Lower lobe of right lung (tissue), 2 donors: ENCODE measurements around the gene TTC7B. TPM values are rescaled to one million over a fixed set of nuclear protein-coding genes. Genes with fewer than 3 reads are reported as not detected.
A peak's percentile ranks its signal among the peaks of the same experiment; 100 is the strongest.

Experiments used
- ATAC-seq, 2 donors: fragments of 200-7000 bp; cut with Tn5 transposase; one replicate each; pipeline ENCODE4 v1.9.1; 2020 to 2022; ENCODE audit warnings: mild to moderate bottlenecking in 2 of 2, moderate library complexity in 2 of 2
- DNase-seq: peaks from one replicate; pipeline ENCODE4 v3.0.0-alpha.2; 2020
- H3K27ac ChIP-seq: fragments of 200-600 bp; one replicate; pipeline ENCODE4 v1.8.0; 2022
- H3K27me3 ChIP-seq: fragments of 200-600 bp; one replicate; pipeline ENCODE4 v1.8.0; 2022; ENCODE audit warnings: low read depth
- H3K36me3 ChIP-seq: fragments of 200-600 bp; one replicate; pipeline ENCODE4 v1.8.0; 2022; ENCODE audit warnings: mild to moderate bottlenecking
- H3K4me1 ChIP-seq: fragments of 200-600 bp; one replicate; pipeline ENCODE4 v1.8.0; 2022
- H3K4me3 ChIP-seq: fragments of 200-600 bp; one replicate; pipeline ENCODE4 v1.8.0; 2022; ENCODE audit warnings: mild to moderate bottlenecking
- H3K9me3 ChIP-seq: fragments of 200-600 bp; one replicate; pipeline ENCODE4 v1.8.0; 2022
- CTCF ChIP-seq: fragments of 200-600 bp; IDR thresholded peaks from one replicate; pipeline ENCODE4 v1.8.0; 2022; ENCODE audit warnings: antibody characterized with exemption, mild to moderate bottlenecking
- intact Hi-C: fragments of 100-400 bp; cut with DNase I; formaldehyde crosslinking; loops from one replicate; pipeline ENCODE4 v1.11.0; 2022
- total RNA-seq: library from RNA; stranded (reverse); fragmentation: NEBNext Ultra II Directional; extraction: Animal tissue kit (Norgen Biotek cat#: 25700); gene quantifications from one replicate; pipeline ENCODE4 v1.2.1, GENCODE V29; 2021
- donor health status: DM: no; HTN: yes; CAD: no; lungs with severe emphysema.

TTC7B gene
- total RNA-seq, 1 donor from 2014 or later = 54.1 TPM

- ATAC-seq (peak in 1 of 2 donors; percentile 28), DNase-seq (peak; percentile 39)
- Histone ChIP-seq H3K4me1 (peaks cover 25% of the 10 kb centered on the region), H3K27ac (no peak overlapping the region), H3K27me3 (no peaks in the 10 kb centered on the region), H3K9me3 (no peaks in the 10 kb centered on the region), H3K4me3 (no peak overlapping the region), H3K36me3 (no peaks in the 10 kb centered on the region)
- TF ChIP-seq CTCF = peak; percentile 58
- intact Hi-C loops = no loop called here
Measured at GRCh38 chr14:90518941-90519256, 297.3 kb downstream of the TTC7B start.

GRCh38 chr14:90518069-90518940 is 297.9 kb downstream of the TTC7B start:
- H3K36me3 ChIP-seq = no peaks in the 10 kb centered on the region
- ATAC-seq (no peak), DNase-seq (peak; percentile 32)
- intact Hi-C loops = no loop called here
- no peaks in the 10 kb centered on the region for H3K27me3 ChIP-seq
- H3K9me3 ChIP-seq = no peaks in the 10 kb centered on the region
- H3K4me3 ChIP-seq = no peak overlapping the region
- TF ChIP-seq CTCF = no peak
- H3K4me1 ChIP-seq = peaks cover 31% of the 10 kb centered on the region
- no peak overlapping the region for H3K27ac ChIP-seq

- Histone ChIP-seq H3K4me1 (peaks cover 33% of the 10 kb centered on the region), H3K36me3 (no peaks in the 10 kb centered on the region), H3K9me3 (no peaks in the 10 kb centered on the region), H3K27ac (no peak overlapping the region), H3K27me3 (no peaks in the 10 kb centered on the region), H3K4me3 (no peak overlapping the region)
- intact Hi-C loops = no loop called here
- peak; percentile 35 for DNase-seq
- no peak for TF ChIP-seq CTCF
- ATAC-seq = no peak
Measured at GRCh38 chr14:90517076-90517841, 299.0 kb downstream of the TTC7B start.

DNA sequence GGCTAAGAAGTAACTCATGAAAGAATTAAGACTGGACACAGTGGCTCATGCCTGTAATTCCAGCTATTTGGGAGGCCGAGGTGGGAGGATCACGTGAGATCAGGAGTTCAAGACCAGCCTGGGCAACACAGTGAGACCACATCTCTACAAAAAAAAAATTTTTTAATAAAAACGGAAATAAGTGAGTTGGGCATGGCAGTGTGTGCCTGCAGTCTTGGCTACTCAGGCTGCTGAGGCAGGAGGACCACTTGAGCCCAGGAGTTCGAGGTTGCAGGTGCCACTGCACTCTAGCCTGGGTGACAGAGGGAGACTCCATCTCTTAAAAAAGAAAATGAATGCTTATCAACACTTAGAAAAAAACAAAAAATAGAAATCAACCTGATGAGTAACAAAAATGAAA is 301.7 kb downstream of the TTC7B start:
- intact Hi-C loops = no loop called here
- ATAC-seq = no peak

GRCh38 chr14:90514015-90514398 is 302.2 kb downstream of the TTC7B start:
- Histone ChIP-seq H3K27ac (no peak overlapping the region), H3K4me1 (peaks cover 21% of the 10 kb centered on the region), H3K27me3 (no peaks in the 10 kb centered on the region), H3K4me3 (no peak overlapping the region), H3K36me3 (no peaks in the 10 kb centered on the region), H3K9me3 (no peaks in the 10 kb centered on the region)
- ATAC-seq = no peak
- intact Hi-C loops = no loop called here
- DNase-seq = no peak
- TF ChIP-seq CTCF = no peak

More for the DNA sequence above, 301.7 kb downstream of the TTC7B start:
- no peak for DNase-seq
- TF ChIP-seq CTCF = no peak
- no peaks in the 10 kb centered on the region for H3K36me3 ChIP-seq
- H3K27me3 ChIP-seq = no peaks in the 10 kb centered on the region
- H3K27ac ChIP-seq = no peak overlapping the region
- peaks cover 21% of the 10 kb centered on the region for H3K4me1 ChIP-seq
- no peak overlapping the region for H3K4me3 ChIP-seq
- H3K9me3 ChIP-seq = no peaks in the 10 kb centered on the region
